GM18907 (cell line): Measurements from ENCODE around the gene KCNAB1.

ENCODE experiments used
- ATAC-seq: cut with Tn5 transposase; IDR thresholded peaks from one replicate; pipeline ENCODE4 v1.9.1; 2021; ENCODE audit warnings: mild to moderate bottlenecking, moderate library complexity; ENCODE audit not compliant: unreplicated experiment

KCNAB1 gene

GRCh38 chr3:156480949-156481348 is 360.6 kb downstream of the KCNAB1 start:
- no peak for ATAC-seq

- ATAC-seq, result peak; percentile 15
Measured at GRCh38 chr3:156483002-156483401, 362.6 kb downstream of the KCNAB1 start.

- peak; percentile 93 for ATAC-seq
Measured at GRCh38 chr3:156483426-156483825, 363.0 kb downstream of the KCNAB1 start.

GRCh38 chr3:156483961-156484787 is 363.8 kb downstream of the KCNAB1 start:
- ATAC-seq, result peak; percentile 90

- ATAC-seq, result no peak
Measured at GRCh38 chr3:156488767-156489166, 368.4 kb downstream of the KCNAB1 start.

- ATAC-seq, result no peak
Measured at GRCh38 chr3:156489462-156489911, 369.1 kb downstream of the KCNAB1 start.

GRCh38 chr3:156491192-156491591 is 370.8 kb downstream of the KCNAB1 start:
- no peak for ATAC-seq

- no peak for ATAC-seq
Measured at GRCh38 chr3:156492801-156493261, 372.5 kb downstream of the KCNAB1 start.

GRCh38 chr3:156493887-156494286 is 373.5 kb downstream of the KCNAB1 start:
- ATAC-seq, result peak; percentile 49

- no peak for ATAC-seq
Measured at GRCh38 chr3:156495816-156496215, 375.4 kb downstream of the KCNAB1 start.

- ATAC-seq, result no peak
Measured at GRCh38 chr3:156497326-156497725, 376.9 kb downstream of the KCNAB1 start.

GRCh38 chr3:156498307-156498706 is 377.9 kb downstream of the KCNAB1 start:
- no peak for ATAC-seq

- no peak for ATAC-seq
Measured at GRCh38 chr3:156507285-156507684, 386.9 kb downstream of the KCNAB1 start.

- ATAC-seq, result peak; percentile 80
Measured at GRCh38 chr3:156509189-156510174, 389.1 kb downstream of the KCNAB1 start.

- no peak for ATAC-seq
Measured at GRCh38 chr3:156511987-156512677, 391.8 kb downstream of the KCNAB1 start.

GRCh38 chr3:156513619-156514018 is 393.2 kb downstream of the KCNAB1 start:
- ATAC-seq, result no peak

GRCh38 chr3:156516284-156516683 is 395.9 kb downstream of the KCNAB1 start:
- no peak for ATAC-seq

GRCh38 chr3:156516961-156517360 is 396.6 kb downstream of the KCNAB1 start:
- no peak for ATAC-seq

GRCh38 chr3:156518726-156519125 is 398.3 kb downstream of the KCNAB1 start:
- no peak for ATAC-seq

- ATAC-seq, result peak; percentile 90
Measured at GRCh38 chr3:156519758-156520162, 399.4 kb downstream of the KCNAB1 start.

GRCh38 chr3:156522673-156523072 is 402.3 kb downstream of the KCNAB1 start:
- ATAC-seq, result no peak
